NCI-H2196 treated with DMSO at 0.1 percent for 48 hours (cell line): ENCODE data around the gene PXDN.

Experiments used
- DNase-seq: peaks from one replicate; lab custom pipeline; 2025; ENCODE audit not compliant: unreplicated experiment; lab: John Stamatoyannopoulos, UW

The PXDN gene

DNA sequence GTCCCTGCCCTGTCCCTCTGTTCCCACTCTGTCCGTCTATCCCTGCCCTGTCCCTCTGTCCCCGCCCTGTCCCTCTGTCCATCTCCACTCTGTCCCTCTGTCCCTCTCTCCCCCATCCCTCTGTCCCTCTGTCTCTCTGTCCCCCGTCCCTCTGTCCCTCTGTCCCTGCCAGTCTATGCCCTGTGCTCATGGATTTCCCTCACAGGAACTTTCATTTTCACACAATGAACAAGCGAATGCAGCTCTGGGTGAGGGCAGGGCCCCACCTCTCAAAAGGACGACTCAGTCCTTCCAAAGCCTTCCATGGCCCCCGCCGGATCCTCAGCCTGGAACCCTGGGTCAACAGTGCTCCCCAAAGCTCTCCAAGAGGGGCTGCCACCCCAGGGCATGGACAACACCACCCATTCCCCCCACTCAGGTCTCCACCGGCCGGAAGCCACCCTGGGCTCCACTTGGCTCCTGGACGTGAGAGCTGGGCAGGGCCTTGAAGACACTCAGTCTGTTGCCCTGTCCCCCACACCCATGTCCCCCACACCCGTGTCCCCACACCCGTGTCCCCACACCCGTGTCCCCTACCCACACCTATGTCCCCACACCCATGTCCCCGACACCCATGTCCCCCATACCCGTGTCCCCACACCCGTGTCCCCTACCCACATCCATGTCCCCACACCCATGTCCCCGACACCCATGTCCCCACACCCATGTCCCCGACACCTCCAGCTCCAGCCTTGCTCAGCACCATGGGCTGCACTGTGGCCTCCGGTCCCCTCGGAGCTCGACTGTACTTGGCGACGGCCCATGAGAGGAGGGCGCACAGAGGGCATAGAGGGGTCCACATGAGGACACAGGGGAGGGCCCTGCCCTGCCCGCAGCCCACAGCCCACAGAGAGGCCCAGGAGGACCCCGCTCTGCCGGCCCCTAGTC, 156.0 kb downstream of the PXDN start:
- no peak for DNase-seq

GRCh38 chr2:1586923-1587840, 157.1 kb downstream of the PXDN start:
- no peak for DNase-seq

DNA sequence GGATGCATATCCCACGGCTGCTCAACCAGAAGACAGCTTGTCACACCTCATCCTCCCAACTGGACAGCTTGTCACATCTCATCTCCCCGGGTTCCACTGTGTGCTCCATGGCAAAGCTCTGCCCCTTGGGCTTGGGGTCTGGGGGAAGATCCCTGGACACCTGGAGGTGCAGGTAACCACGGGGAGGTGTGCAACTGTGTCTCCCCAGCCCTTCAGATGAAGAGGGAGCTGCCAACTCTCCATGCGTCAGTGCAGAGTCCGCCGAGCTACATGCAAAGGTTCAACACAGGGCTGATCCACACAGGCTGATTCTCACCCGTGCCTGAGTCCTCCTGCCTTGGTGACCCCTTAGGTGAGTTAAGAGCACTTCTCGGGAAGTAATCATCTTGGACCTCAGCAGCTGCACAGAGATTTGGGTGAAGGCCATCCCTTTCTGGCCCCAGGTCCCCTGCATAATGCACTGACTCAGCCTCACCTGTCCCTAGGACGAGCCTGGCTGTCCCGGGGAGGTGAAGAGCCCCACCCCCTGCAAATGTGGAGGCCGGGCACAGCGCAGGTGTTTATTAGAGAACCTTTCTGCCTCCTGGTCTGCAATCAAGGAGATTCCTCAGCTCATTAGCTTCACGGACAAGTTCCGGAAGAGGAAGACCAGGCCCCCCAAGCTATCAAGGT, 157.9 kb downstream of the PXDN start:
- DNase-seq: no peak

DNA sequence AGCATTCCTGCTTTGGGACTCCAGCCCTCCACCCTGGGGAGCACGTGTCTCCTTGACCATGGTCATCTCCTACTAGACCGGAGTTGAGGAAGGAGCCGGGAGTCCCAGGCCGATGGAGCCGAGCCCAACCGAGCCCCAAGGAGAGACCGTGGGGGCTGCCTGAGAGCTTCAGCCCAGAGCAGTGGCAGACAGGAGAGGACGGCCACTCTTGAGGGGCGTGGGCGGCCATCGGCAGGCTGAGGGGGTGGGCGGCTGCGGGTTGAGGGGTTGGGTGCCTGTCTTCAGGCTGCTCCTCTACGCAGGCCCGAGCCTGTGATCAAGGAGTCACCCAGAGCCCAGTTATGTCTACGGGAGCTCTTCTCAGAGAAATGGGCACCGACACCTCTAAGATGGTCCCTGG, 158.7 kb downstream of the PXDN start:
- no peak for DNase-seq

DNA sequence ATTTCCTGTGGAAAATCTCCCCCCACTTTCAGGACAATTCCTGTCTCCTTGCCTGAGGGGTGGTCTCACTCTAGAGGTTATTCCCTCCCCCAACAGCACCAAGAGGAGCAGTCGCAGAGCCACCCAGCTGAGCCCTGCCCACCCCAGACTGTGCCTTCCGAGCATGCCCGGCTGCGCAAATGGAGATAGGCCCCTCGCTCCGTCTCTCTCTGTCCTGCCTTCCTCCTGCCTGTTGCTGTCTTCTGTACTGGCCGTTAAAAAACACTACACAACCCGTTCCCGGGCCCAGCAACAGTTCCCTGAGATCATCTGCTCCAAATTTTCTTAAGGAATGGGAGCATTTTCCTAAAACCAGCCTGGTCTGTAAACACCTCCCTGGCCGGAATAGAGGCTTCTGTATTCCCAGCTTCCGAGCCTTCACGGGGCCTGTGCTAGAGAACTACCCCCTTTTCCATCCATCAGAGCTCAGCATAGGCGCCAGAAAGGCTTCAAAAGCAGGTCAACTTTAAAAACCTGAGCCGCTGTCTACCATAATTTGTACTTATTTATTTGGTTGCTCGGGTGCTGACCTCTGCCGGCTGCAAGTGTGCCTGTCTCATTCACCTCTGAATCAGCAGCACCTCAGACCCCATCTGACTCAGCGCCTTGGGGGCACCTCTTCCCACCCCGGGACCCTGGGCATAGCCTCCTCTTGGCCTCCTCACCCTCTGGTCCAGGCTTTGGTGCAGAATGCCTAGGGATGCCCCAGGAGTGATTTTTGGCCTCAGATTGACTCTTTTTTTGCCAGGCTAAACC, 159.4 kb downstream of the PXDN start:
- no peak for DNase-seq

- no peak for DNase-seq
These were observed 160.2 kb downstream of the PXDN start for GRCh38 chr2:1584051-1584531.

DNA sequence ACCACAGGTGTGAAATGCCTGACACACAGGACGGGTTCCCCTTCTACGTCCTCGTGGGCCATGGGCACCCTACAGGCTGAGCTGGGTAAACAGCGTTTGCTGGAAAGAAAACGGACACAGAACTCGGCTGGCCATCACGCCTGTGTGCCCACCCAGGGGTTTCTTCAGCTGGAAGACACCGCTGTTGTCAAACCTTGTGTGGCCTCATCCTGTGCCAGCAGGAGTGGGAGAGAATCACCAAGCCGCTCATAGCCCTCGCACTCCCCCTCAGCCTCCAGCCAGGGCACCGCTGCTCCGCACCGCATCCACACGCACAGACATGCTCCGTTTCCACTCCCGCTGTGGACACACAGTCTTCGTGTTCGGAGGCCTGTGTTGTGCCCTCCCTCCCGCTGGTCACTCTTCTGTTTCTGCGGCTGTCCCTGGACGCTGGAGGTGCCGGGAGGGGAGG, 161.4 kb downstream of the PXDN start:
- no peak for DNase-seq

DNA sequence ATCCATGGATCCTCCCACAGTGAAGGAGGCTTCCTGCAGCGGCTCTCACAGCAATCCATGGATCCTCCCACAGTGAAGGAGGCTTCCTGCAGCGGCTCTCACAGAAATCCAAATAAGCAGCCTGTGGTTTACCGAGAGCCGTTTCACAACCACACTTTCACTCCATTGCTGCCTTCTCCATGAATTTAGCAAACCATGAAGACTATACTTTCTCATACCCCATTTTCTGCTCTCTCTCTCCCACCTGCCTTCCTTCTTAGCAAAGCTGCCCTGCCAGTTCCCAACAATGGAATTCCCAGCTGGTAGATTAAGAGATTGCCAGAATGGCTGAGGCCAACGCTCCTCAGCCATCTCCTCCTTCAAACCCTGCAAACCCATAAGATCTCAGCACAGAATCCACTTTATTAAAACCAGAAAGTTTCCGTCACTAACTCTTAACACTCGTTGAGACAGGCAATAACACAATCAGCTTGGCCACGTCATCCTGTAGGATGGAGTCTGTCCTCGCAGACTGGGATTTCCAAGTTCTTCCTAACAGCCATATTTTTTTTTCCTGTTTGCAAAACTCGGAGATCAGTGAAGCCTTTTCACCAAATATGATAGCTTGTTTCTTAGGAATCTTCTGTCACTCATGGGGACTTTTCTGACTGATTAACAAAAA, 162.2 kb downstream of the PXDN start:
- DNase-seq: no peak
